Pancreas (tissue), 10 donors: Measurements from ENCODE around the gene CCDC97. TPM values are rescaled to one million over a fixed set of nuclear protein-coding genes. Genes with fewer than 3 reads are reported as not detected.
"Not testable (repeated sequence)": the region's sequence is repeated elsewhere in the genome, so short reads cannot be mapped to it uniquely, and the experiment has no call there.

Experiments used
- ATAC-seq, 4 donors: fragments of 200-7000 bp; cut with Tn5 transposase; one replicate each; pipeline versions ENCODE4 v1.8.0 to v1.9.1; 2020; ENCODE audit warnings: mild to moderate bottlenecking in 4 of 4, moderate library complexity in 4 of 4
- DNase-seq, 6 donors: peaks; one replicate each; pipeline ENCODE4 v3.0.0-alpha.2; 2020
- FAIRE-seq: peaks from 2 replicates; lab custom pipeline; 2012; peaks lifted over from hg19 to GRCh38; lab: Jason Lieb, UNC
- H3K27ac ChIP-seq, 4 donors: fragments of 200-600 bp; sonication (generic); 1 replicate in 3 of 4; 2 replicates in 1 of 4; pipeline versions ENCODE4 v1.5.0 to v1.8.0; 2020
- H3K27me3 ChIP-seq, 4 donors: fragments of 200-600 bp; one replicate each; pipeline ENCODE4 v1.8.0; 2021
- H3K36me3 ChIP-seq, 3 donors: fragments of 200-600 bp; sonication (generic) in 1 of 3; one replicate each; pipeline versions ENCODE4 v1.5.0 to v1.8.0; 2020 to 2021
- H3K4me1 ChIP-seq, 3 donors: fragments of 200-600 bp; one replicate each; pipeline ENCODE4 v1.8.0; 2021
- H3K4me3 ChIP-seq, 4 donors: fragments of 200-600 bp; sonication (generic) in 2 of 4; one replicate each; pipeline versions ENCODE4 v1.5.0 to v1.8.0; 2020 to 2021
- H3K9me3 ChIP-seq, 4 donors: fragments of 200-600 bp; one replicate each; pipeline ENCODE4 v1.8.0; 2021
- WGBS, 2 donors: extraction: QIAGEN DNeasy Blood & Tissue Kit; methylation state at CpG; one replicate each; pipeline ENCODE4 v1.1.7; 2013; 5-methylcytosine and 5-hydroxymethylcytosine counted together
- intact Hi-C, 3 donors: fragments of 100-400 bp; cut with DNase I; formaldehyde crosslinking; loops; one replicate each; pipeline versions ENCODE4 v1.11.1 to v1.14.2; 2022
- polyA plus RNA-seq, 2 donors: library from polyadenylated mRNA; stranded (reverse); fragments of 200-250 nt; gene quantifications; one replicate each; pipeline ENCODE4 v1.2.3, GENCODE V29; 2013
- total RNA-seq, 6 donors: library from RNA; stranded (reverse); fragmentation: NEBNext Ultra II Directional in 4 of 6; extraction: Animal tissue kit (Norgen Biotek cat#: 25700) in 4 of 6; gene quantifications; one replicate each; pipeline versions ENCODE4 v1.2.1 to v1.2.4, GENCODE V29; 2021 to 2023
- TF ChIP-seq, protein P1 (sequence below), 4 donors: fragments of 200-600 bp; sonication (generic) in 3 of 4; IDR thresholded peaks; one replicate each; pipeline versions ENCODE4 v1.5.0 to v1.8.0; 2021; ENCODE audit warnings: antibody characterized with exemption in 4 of 4
- donor health status: healthy with polysubstance abuse.
- donor health status: DM: no; HTN: no; CAD: no; lungs with moderate emphysema.
- donor health status: DM: no; HTN: no; CAD: no.
- donor health status: control.
- donor health status: control.
- donor health status: Bipolar disorder and iron deficiency.
- donor health status: DM: yes; HTN: yes; CAD: no.
- donor health status: DM: no; HTN: no; CAD: no.
- donor health status: DM: no; HTN: no; CAD: no.
- donor health status: DM: yes; HTN: yes; CAD: no.

Gene CCDC97
- total and polyA plus RNA-seq, 8 donors: 9.4 to 19.2 (median 12.6) TPM

DNA sequence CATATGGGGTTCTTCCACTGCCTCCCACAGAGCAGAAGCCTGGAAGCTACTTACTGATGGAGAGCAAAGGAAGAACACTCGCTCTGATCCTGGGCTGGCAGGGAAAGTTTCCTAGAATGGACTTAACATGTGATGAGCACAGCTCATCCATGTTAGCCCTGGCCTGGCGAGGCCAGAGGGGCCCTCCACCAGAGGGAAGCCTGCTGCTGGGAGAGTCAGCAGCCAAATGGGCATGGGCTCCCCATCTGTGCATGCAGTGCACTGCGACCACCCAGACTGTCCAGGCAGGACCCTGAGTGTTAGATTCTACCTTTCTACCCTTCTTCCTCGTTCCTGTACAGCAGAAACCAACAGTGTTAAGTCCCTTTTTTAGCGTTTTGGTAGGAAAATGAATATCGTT, 36.9 kb upstream of the CCDC97 start:
- WGBS, 2 donors: 83 to 86% methylated on average over 6 of the region's 6 CpGs
- Histone ChIP-seq H3K4me1 (no peaks in the 10 kb centered on the region), H3K27ac (no peak overlapping the region), H3K4me3 (no peak overlapping the region), H3K9me3 (no peaks in the 10 kb centered on the region), H3K36me3 (peaks cover 5 to 99% (median 90%) of the 10 kb centered on the region in 3 donors), H3K27me3 (no peaks in the 10 kb centered on the region)
- intact Hi-C loops: no loop called here
- no peak for DNase-seq
- TF ChIP-seq, protein P1, sequence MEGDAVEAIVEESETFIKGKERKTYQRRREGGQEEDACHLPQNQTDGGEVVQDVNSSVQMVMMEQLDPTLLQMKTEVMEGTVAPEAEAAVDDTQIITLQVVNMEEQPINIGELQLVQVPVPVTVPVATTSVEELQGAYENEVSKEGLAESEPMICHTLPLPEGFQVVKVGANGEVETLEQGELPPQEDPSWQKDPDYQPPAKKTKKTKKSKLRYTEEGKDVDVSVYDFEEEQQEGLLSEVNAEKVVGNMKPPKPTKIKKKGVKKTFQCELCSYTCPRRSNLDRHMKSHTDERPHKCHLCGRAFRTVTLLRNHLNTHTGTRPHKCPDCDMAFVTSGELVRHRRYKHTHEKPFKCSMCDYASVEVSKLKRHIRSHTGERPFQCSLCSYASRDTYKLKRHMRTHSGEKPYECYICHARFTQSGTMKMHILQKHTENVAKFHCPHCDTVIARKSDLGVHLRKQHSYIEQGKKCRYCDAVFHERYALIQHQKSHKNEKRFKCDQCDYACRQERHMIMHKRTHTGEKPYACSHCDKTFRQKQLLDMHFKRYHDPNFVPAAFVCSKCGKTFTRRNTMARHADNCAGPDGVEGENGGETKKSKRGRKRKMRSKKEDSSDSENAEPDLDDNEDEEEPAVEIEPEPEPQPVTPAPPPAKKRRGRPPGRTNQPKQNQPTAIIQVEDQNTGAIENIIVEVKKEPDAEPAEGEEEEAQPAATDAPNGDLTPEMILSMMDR (IDR thresholded peaks at IDR 0.05): no peak
- no peak for ATAC-seq
- FAIRE-seq: no peak

GRCh38 chr19:41274802-41275201, 35.2 kb upstream of the CCDC97 start:
- no peaks in the 10 kb centered on the region for H3K9me3 ChIP-seq
- DNase-seq (no peak), ATAC-seq (no peak), FAIRE-seq (no peak)
- TF ChIP-seq, protein P1 (IDR thresholded peaks at IDR 0.05): no peak
- H3K36me3 ChIP-seq: peaks cover 5 to 100% (median 94%) of the 10 kb centered on the region in 3 donors
- 92 to 95% methylated on average over 5 of the region's 5 CpGs for WGBS, 2 donors
- no peak overlapping the region for H3K4me3 ChIP-seq
- no peaks in the 10 kb centered on the region for H3K4me1 ChIP-seq
- intact Hi-C loops: no loop called here
- no peaks in the 10 kb centered on the region for H3K27me3 ChIP-seq
- no peak overlapping the region for H3K27ac ChIP-seq

GRCh38 chr19:41276231-41276630, 33.7 kb upstream of the CCDC97 start:
- Histone ChIP-seq H3K4me1 (no peaks in the 10 kb centered on the region), H3K4me3 (no peak overlapping the region), H3K27ac (no peak overlapping the region), H3K27me3 (no peaks in the 10 kb centered on the region), H3K9me3 (no peaks in the 10 kb centered on the region), H3K36me3 (peaks cover 5 to 100% (median 90%) of the 10 kb centered on the region in 3 donors)
- TF ChIP-seq, protein P1 (IDR thresholded peaks at IDR 0.05): no peak
- intact Hi-C loops: no loop called here
- ATAC-seq: no peak
- FAIRE-seq: no peak
- DNase-seq: no peak
- WGBS, 2 donors: 70 to 79% methylated on average over 3 of the region's 3 CpGs

GRCh38 chr19:41278478-41278877, 31.5 kb upstream of the CCDC97 start:
- Histone ChIP-seq H3K36me3 (peaks cover 0 to 97% (median 80%) of the 10 kb centered on the region in 3 donors), H3K27me3 (no peaks in the 10 kb centered on the region), H3K4me1 (no peaks in the 10 kb centered on the region), H3K9me3 (no peaks in the 10 kb centered on the region), H3K27ac (no peak overlapping the region), H3K4me3 (no peak overlapping the region)
- no peak for FAIRE-seq
- DNase-seq: no peak
- WGBS, 2 donors: 95 to 97% methylated on average over 2 of the region's 2 CpGs
- intact Hi-C loops: no loop called here
- TF ChIP-seq, protein P1 (IDR thresholded peaks at IDR 0.05): no peak
- no peak for ATAC-seq

DNA sequence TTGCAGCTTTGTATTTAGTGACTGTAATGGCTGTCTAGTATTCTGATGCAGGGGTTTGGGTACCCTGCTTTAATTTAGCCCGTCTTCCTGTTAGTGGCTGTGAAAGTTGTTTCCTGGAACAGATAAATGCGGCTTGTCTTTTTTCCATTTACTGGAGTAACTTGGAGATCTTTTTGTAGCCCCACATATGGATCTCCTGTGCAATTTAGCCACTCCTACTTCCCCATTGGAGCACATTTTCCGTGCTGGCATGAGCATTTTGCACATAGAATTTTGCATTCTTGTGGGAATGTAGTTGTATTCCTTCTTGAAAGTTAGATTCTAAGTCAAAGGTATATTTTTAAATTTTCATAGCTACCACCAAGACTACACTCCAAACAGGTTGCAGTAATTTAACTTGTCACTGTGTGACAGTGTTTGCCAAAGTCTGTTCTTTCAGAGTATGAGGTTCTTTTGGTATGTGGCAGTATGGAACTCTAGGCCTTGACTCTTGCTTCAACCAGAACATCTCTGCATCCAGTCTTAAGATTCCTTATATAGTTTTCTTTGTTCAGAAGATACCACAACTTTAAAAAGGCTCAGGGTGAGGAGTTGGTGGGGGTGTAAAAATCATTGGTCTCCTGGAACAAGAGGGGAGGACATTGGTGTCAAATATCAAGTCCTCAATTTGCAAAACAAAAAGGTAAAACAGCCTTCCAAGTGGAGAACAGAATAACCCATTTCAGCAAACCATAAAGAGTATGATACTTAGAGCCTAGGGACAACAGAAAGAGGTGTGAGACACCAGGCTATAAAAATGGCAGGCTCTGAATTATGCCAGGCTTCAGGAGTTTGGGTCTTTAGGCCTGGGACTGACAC, 21.1 kb upstream of the CCDC97 start:
- H3K4me1 ChIP-seq: no peaks in the 10 kb centered on the region
- no peaks in the 10 kb centered on the region for H3K27me3 ChIP-seq
- H3K9me3 ChIP-seq: no peaks in the 10 kb centered on the region
- H3K27ac ChIP-seq: no peak overlapping the region
- intact Hi-C loops: no loop called here
- ATAC-seq (no peak), FAIRE-seq (no peak), DNase-seq (no peak)
- 85 to 86% methylated on average over 3 of the region's 3 CpGs for WGBS, 2 donors
- no peak overlapping the region for H3K4me3 ChIP-seq
- TF ChIP-seq, protein P1 (IDR thresholded peaks at IDR 0.05): no peak
- peaks cover 4 to 77% (median 34%) of the 10 kb centered on the region in 3 donors for H3K36me3 ChIP-seq

DNA sequence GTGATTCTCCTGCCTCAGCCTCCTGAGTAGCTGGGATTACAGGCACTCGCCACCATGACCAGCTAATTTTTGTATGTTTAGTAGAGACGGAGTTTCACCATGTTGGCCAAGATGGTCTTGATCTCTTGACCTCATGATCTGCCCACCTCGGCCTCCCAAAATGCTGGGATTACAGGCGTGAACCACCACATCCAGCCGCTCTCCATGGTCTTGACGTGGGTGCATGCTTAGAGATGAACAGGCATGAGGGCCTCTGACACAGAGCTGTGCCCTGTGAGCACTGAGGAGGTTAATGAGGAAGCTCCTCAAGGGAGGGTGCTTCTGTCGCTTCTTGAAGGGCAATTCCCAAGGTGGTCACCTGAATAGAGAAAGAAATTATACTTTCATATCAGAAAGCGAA, 20.2 kb upstream of the CCDC97 start:
- H3K27me3 ChIP-seq, H3K4me1 ChIP-seq, intact Hi-C loops, ATAC-seq, H3K4me3 ChIP-seq, DNase-seq, H3K27ac ChIP-seq, FAIRE-seq, H3K9me3 ChIP-seq: not testable (repeated sequence)
- WGBS, 2 donors: 92 to 95% methylated on average over 8 of the region's 8 CpGs
- H3K36me3 ChIP-seq: peaks cover 9 to 77% (median 38%) of the 10 kb centered on the region in 3 donors
